Smooth muscle cell (in vitro differentiated cells): ENCODE results near the gene PDCD1LG2. TPM values are rescaled to one million over a fixed set of nuclear protein-coding genes. Genes with fewer than 3 reads are reported as not detected.
A peak's percentile ranks its signal among the peaks of the same experiment; 100 is the strongest.

Experiments used
- DNase-seq: peaks from one replicate; lab custom pipeline; 2025; ENCODE audit not compliant: unreplicated experiment; lab: John Stamatoyannopoulos, UW
- H2AFZ ChIP-seq: fragments of 200-600 bp; sonication (generic); 2 replicates; pipeline ENCODE4 v1.6.0; 2016; ENCODE audit warnings: antibody characterized with exemption, low read depth, mild to moderate bottlenecking
- H3F3A ChIP-seq: fragments of 200-600 bp; sonication (generic); 2 replicates; pipeline ENCODE4 v1.6.0; 2017; ENCODE audit warnings: antibody characterized with exemption, low read depth
- H3K27ac ChIP-seq: fragments of 200-600 bp; sonication (generic); 2 replicates; pipeline ENCODE4 v1.5.1; 2016; ENCODE audit warnings: low read depth, mild to moderate bottlenecking
- H3K27me3 ChIP-seq: fragments of 200-600 bp; sonication (generic); 2 replicates; pipeline ENCODE4 v1.6.1; 2016; ENCODE audit warnings: low read depth, mild to moderate bottlenecking
- H3K36me3 ChIP-seq: fragments of 200-600 bp; sonication (generic); 2 replicates; pipeline ENCODE4 v1.5.1; 2016; ENCODE audit warnings: low read depth
- H3K4me1 ChIP-seq: fragments of 200-600 bp; sonication (generic); 2 replicates; pipeline ENCODE4 v1.5.1; 2016; ENCODE audit warnings: low read depth
- H3K4me2 ChIP-seq: fragments of 200-600 bp; sonication (generic); 2 replicates; pipeline ENCODE4 v1.6.0; 2016; ENCODE audit warnings: mild to moderate bottlenecking
- H3K4me3 ChIP-seq: fragments of 200-600 bp; sonication (generic); 2 replicates; pipeline ENCODE4 v1.5.1; 2016; ENCODE audit warnings: mild to moderate bottlenecking
- H3K79me2 ChIP-seq: fragments of 200-600 bp; sonication (generic); 2 replicates; pipeline ENCODE4 v1.6.0; 2016; ENCODE audit warnings: low read depth, mild to moderate bottlenecking
- H3K9ac ChIP-seq: fragments of 200-600 bp; sonication (generic); 2 replicates; pipeline ENCODE4 v1.6.0; 2016; ENCODE audit warnings: low read depth
- H3K9me3 ChIP-seq: fragments of 200-600 bp; sonication (generic); replicated peaks from 2 replicates; pipeline ENCODE4 v1.5.1; 2016; ENCODE audit warnings: low read depth
- H4K20me1 ChIP-seq: fragments of 200-600 bp; sonication (generic); 2 replicates; pipeline ENCODE4 v1.6.0; 2016; ENCODE audit warnings: low read depth
- CTCF ChIP-seq: fragments of 200-600 bp; sonication (generic); IDR thresholded peaks from 2 replicates; pipeline ENCODE4 v1.5.1; 2017; ENCODE audit warnings: borderline replicate concordance, mild to moderate bottlenecking, antibody characterized with exemption; ENCODE audit not compliant: insufficient read depth, poor library complexity, severe bottlenecking
- WGBS: methylation state at CpG from one replicate; pipeline ENCODE4 v1.1.7; 2016; ENCODE audit warnings: low lambda C conversion rate; 5-methylcytosine and 5-hydroxymethylcytosine counted together
- polyA plus RNA-seq: library from polyadenylated mRNA; unstranded; fragments of >200 nt; fragmentation: Nextera tagmentation; extraction: Ambion mirVana; gene quantifications from 2 replicates; pipeline ENCODE4 v1.2.1, GENCODE V29; 2016
- total RNA-seq: library from RNA; depleted of rRNA; stranded (reverse); fragments of >200 nt; gene quantifications from 2 replicates; pipeline ENCODE4 v1.2.3, GENCODE V29; 2014

Gene PDCD1LG2
- total and polyA plus RNA-seq, 2 experiments from 2014 or later: 10.0 to 11.6 TPM

GRCh38 chr9:5529683-5530221, 19.4 kb downstream of the PDCD1LG2 start:
- no peaks in the 10 kb centered on the region for H3K79me2 ChIP-seq
- DNase-seq: no peak
- no peak for TF ChIP-seq CTCF
- no peak overlapping the region for H3K4me3 ChIP-seq
- no peaks in the 10 kb centered on the region for H3K27me3 ChIP-seq
- WGBS: 55% methylated on average over 4 of the region's 4 CpGs
- H3K36me3 ChIP-seq: no peaks in the 10 kb centered on the region
- no peaks in the 10 kb centered on the region for H3K9me3 ChIP-seq
- peak overlapping the region; percentile 61 for H3K27ac ChIP-seq
- no peak overlapping the region for H3K9ac ChIP-seq
- H3F3A ChIP-seq: no peaks in the 10 kb centered on the region
- H2AFZ ChIP-seq: no peak overlapping the region
- H4K20me1 ChIP-seq: no peaks in the 10 kb centered on the region
- no peaks in the 10 kb centered on the region for H3K4me1 ChIP-seq
- peak overlapping the region; percentile 14 for H3K4me2 ChIP-seq

GRCh38 chr9:5531101-5531882, 21.0 kb downstream of the PDCD1LG2 start:
- no peak overlapping the region for H3K4me3 ChIP-seq
- WGBS: 74% methylated on average over 2 of the region's 2 CpGs
- H4K20me1 ChIP-seq: no peaks in the 10 kb centered on the region
- peak overlapping the region; percentile 8 for H3K27ac ChIP-seq
- H3K27me3 ChIP-seq: no peaks in the 10 kb centered on the region
- no peak overlapping the region for H3K9ac ChIP-seq
- no peak overlapping the region for H2AFZ ChIP-seq
- H3K9me3 ChIP-seq: no peaks in the 10 kb centered on the region
- no peak for TF ChIP-seq CTCF
- H3K36me3 ChIP-seq: no peaks in the 10 kb centered on the region
- H3K4me1 ChIP-seq: no peaks in the 10 kb centered on the region
- no peaks in the 10 kb centered on the region for H3F3A ChIP-seq
- no peak for DNase-seq
- no peak overlapping the region for H3K4me2 ChIP-seq
- H3K79me2 ChIP-seq: no peaks in the 10 kb centered on the region

GRCh38 chr9:5532306-5532705, 22.0 kb downstream of the PDCD1LG2 start:
- no peaks in the 10 kb centered on the region for H3K4me1 ChIP-seq
- H3K9me3 ChIP-seq: no peaks in the 10 kb centered on the region
- H3K4me2 ChIP-seq: no peak overlapping the region
- TF ChIP-seq CTCF: no peak
- no peaks in the 10 kb centered on the region for H3F3A ChIP-seq
- no peaks in the 10 kb centered on the region for H3K36me3 ChIP-seq
- no peaks in the 10 kb centered on the region for H3K27me3 ChIP-seq
- no peak overlapping the region for H3K4me3 ChIP-seq
- no peak overlapping the region for H2AFZ ChIP-seq
- H3K9ac ChIP-seq: no peak overlapping the region
- DNase-seq: no peak
- no peaks in the 10 kb centered on the region for H3K79me2 ChIP-seq
- H4K20me1 ChIP-seq: no peaks in the 10 kb centered on the region
- WGBS: 90% methylated on average over 1 of the region's 1 CpG
- no peak overlapping the region for H3K27ac ChIP-seq
